Stimulated activated memory B cell treated with anti-CD40 and anti-IgM and Interleukin-4, amounts not matched to agents 10 μg/mL and 1 μg/mL and 100 μg/mL, for 72 hours (primary cell): Measurements from ENCODE around the gene ABLIM2.

ENCODE experiments used
- ATAC-seq: fragments of 150-1000 bp; cut with Tn5 transposase; 2 replicates; pipeline ENCODE4 v1.10.0; 2021
- H3K27ac Mint-ChIP-seq: one replicate; pipeline ENCODE4 v1.8.0; 2022; ENCODE audit warnings: mild to moderate bottlenecking, mixed read lengths
- H3K27me3 Mint-ChIP-seq: one replicate; pipeline ENCODE4 v1.8.0; 2022; ENCODE audit warnings: mixed read lengths
- H3K36me3 Mint-ChIP-seq: one replicate; pipeline ENCODE4 v1.8.0; 2022; ENCODE audit warnings: mixed read lengths
- H3K4me1 Mint-ChIP-seq: one replicate; pipeline ENCODE4 v1.8.0; 2022; ENCODE audit warnings: mixed read lengths
- H3K4me3 Mint-ChIP-seq: one replicate; pipeline ENCODE4 v1.8.0; 2022; ENCODE audit warnings: mild to moderate bottlenecking, moderate library complexity, mixed read lengths
- H3K9me3 Mint-ChIP-seq: one replicate; pipeline ENCODE4 v1.8.0; 2022; ENCODE audit warnings: mixed read lengths

Gene ABLIM2

DNA sequence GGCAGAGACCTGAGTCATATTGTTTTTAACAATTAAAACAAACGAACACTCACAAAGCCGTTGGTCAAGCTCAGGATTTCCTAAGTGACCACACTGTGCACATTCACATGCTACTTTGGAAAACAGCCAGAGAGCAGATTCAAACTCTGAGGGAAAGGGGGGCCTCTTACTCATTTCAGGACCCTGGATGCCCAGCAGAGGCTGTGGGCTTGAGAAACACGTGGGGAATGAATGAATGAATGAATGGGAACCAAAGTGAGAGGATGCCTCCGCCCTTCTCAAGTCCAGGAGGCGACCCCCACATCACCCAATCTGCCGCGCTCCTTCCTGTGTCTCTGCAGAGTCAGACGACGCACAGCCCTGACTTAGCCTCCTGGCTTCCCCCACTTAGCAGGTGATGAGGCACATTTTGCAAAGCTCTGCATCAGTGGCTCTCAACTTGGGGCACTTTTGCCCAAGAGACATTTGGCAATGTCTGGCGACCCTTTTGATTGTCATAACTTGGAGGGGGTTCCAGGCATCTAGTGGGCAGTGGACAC lies 76.0 kb downstream of the ABLIM2 start:
- Mint-ChIP-seq H3K4me1 (peaks cover 15% of the 10 kb centered on the region), H3K36me3 (peaks cover 7% of the 10 kb centered on the region), H3K27me3 (no peaks in the 10 kb centered on the region), H3K4me3 (no peak overlapping the region), H3K27ac (no peak overlapping the region), H3K9me3 (no peaks in the 10 kb centered on the region)
- no peak for ATAC-seq

DNA sequence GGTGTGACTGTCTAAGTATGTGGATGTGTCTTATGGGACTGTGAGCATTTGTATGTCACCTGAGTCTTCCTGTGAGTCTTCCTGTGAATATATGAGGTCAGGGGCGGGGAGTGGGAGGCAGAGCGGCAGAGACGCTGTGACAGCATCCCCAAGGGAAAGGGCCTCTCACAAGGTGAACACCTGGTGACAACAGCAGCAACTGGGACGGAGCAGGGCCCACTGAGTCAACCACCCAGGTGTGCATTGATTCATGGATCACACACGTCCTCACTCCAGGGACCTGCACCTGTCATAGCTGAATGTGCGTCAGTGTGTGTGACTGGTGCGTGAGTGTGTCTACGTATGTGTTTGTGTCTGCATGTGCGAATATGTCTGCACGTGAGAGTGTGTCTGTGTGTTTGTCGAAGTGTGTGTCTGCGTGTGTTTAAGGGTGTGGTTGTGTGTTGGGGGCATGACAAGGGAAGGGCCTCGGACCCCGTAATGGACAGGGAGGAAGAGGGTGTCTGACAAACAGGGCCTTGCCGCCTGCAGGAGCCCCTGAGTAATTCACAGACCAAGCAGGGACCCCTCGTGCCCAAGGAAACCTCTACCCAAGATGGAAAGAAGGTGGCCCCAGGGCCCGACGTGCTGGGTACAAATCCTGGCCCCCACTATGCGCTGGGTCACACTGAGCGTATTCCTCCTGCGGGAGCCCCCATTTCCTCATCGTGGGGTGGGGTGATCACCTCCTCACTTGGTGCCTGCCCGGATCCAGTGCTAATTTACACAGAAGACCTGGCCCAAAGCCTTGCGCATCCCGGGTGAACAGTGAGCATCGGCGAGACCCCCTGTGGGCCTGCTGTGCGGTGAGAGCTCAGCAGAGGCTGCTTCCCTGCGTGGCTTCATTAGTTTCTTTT lies 76.7 kb downstream of the ABLIM2 start:
- no peak overlapping the region for H3K4me3 Mint-ChIP-seq
- no peak overlapping the region for H3K27ac Mint-ChIP-seq
- H3K4me1 Mint-ChIP-seq, result peaks cover 15% of the 10 kb centered on the region
- H3K27me3 Mint-ChIP-seq, result no peaks in the 10 kb centered on the region
- ATAC-seq, result no peak
- peaks cover 7% of the 10 kb centered on the region for H3K36me3 Mint-ChIP-seq
- no peaks in the 10 kb centered on the region for H3K9me3 Mint-ChIP-seq

DNA sequence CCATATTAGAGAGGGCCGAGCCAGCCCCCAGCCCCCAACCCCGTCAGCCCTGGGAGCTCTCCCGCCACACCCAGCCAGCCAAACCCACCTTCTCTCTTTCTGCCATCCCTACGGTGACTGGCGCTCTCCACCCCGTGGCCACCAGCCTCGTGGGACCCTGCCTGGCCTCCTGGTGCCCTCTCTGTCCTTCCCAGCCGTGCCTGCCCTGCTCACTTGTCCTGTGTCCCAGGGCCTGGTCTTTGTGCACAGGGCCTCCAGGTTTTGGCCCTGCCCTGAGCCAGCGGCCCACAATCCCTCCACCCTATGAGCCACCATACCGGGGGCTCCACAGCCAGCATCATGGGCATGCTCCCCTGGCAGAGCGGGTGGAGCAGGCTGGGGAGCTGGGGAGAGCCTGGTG lies 77.4 kb downstream of the ABLIM2 start:
- H3K4me1 Mint-ChIP-seq, result peaks cover 15% of the 10 kb centered on the region
- H3K27me3 Mint-ChIP-seq, result no peaks in the 10 kb centered on the region
- H3K36me3 Mint-ChIP-seq, result peaks cover 7% of the 10 kb centered on the region
- H3K4me3 Mint-ChIP-seq, result no peak overlapping the region
- H3K27ac Mint-ChIP-seq, result no peak overlapping the region
- ATAC-seq, result no peak
- no peaks in the 10 kb centered on the region for H3K9me3 Mint-ChIP-seq

DNA sequence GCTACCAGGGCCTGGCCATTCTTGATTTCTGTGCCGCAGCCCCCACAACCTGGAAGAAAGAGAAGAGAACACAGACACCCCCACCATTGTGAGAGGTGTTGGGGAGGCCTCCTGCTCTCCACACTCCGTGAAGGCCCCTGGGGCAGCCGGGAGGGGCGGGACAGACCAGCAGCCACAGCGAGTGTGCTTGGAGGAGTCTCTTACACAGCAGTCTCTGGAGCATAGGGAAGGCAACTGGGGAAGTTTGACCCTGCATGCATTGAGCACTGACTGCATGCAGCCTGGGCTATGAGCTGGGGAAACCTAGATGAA lies 77.9 kb downstream of the ABLIM2 start:
- Mint-ChIP-seq H3K27me3 (peaks cover 3% of the 10 kb centered on the region), H3K4me1 (peaks cover 12% of the 10 kb centered on the region), H3K4me3 (no peak overlapping the region), H3K27ac (no peak overlapping the region), H3K36me3 (peaks cover 7% of the 10 kb centered on the region), H3K9me3 (no peaks in the 10 kb centered on the region)
- ATAC-seq, result no peak

GRCh38 chr4:8079916-8080753 lies 78.5 kb downstream of the ABLIM2 start:
- H3K4me1 Mint-ChIP-seq, result peaks cover 11% of the 10 kb centered on the region
- H3K9me3 Mint-ChIP-seq, result no peaks in the 10 kb centered on the region
- H3K27me3 Mint-ChIP-seq, result peaks cover 9% of the 10 kb centered on the region
- H3K4me3 Mint-ChIP-seq, result no peak overlapping the region
- ATAC-seq, result no peak
- peaks cover 10% of the 10 kb centered on the region for H3K36me3 Mint-ChIP-seq
- no peak overlapping the region for H3K27ac Mint-ChIP-seq

DNA sequence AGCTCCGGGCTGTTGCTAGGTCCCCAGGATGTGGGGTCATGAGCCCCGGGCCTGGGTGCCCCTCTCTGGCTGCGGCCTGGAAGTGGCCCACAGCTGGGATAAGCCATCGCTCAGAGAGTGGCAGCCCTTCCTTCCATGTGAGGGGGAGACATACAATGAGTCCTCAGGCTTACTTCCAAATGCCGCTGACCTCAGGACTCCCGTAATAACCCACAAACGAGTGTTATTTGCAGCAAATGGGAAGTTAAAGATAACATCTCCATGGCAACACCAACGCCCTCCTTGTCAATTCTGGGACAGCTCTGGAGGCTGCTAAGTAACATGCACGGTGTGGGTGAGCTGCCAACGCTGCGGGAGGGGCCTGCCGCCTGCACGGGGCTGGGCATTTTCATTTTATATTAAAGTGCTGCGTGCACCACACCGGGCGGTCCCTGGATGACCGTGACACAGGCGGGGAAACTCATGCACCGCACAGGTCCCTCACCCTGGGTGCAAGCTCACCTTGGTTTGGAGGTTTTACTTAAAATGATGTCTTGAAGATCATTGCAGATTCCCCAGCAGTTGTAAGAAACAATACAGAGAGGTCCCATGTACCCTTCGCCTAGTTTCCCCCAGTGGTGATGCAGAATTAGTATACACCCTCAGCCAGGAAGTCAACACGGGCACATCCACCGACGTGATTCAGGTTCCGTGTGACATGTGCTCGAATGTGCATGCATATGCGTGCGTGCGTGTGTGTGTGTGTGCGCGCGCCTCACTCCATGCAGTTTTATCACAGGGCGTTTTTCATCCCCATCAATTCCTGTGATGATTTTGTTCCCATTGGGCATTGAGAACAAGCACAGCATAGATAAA lies 79.4 kb downstream of the ABLIM2 start:
- peaks cover 14% of the 10 kb centered on the region for H3K36me3 Mint-ChIP-seq
- ATAC-seq, result no peak
- H3K4me1 Mint-ChIP-seq, result peaks cover 11% of the 10 kb centered on the region
- H3K27ac Mint-ChIP-seq, result no peak overlapping the region
- no peak overlapping the region for H3K4me3 Mint-ChIP-seq
- H3K27me3 Mint-ChIP-seq, result peaks cover 11% of the 10 kb centered on the region
- H3K9me3 Mint-ChIP-seq, result no peaks in the 10 kb centered on the region

- Mint-ChIP-seq H3K4me3 (no peak overlapping the region), H3K4me1 (peaks cover 11% of the 10 kb centered on the region)
- ATAC-seq, result no peak
Measured at GRCh38 chr4:8078610-8079015, 80.0 kb downstream of the ABLIM2 start.

GRCh38 chr4:8078109-8078494 lies 80.5 kb downstream of the ABLIM2 start:
- no peak overlapping the region for H3K27ac Mint-ChIP-seq
- H3K27me3 Mint-ChIP-seq, result peaks cover 12% of the 10 kb centered on the region
- no peak for ATAC-seq
- H3K36me3 Mint-ChIP-seq, result peaks cover 16% of the 10 kb centered on the region
- H3K4me1 Mint-ChIP-seq, result peaks cover 11% of the 10 kb centered on the region
- H3K9me3 Mint-ChIP-seq, result no peaks in the 10 kb centered on the region
- H3K4me3 Mint-ChIP-seq, result no peak overlapping the region

More at GRCh38 chr4:8078610-8079015, 80.0 kb downstream of the ABLIM2 start:
- Mint-ChIP-seq H3K27me3 (peaks cover 11% of the 10 kb centered on the region), H3K36me3 (peaks cover 14% of the 10 kb centered on the region), H3K9me3 (no peaks in the 10 kb centered on the region), H3K27ac (no peak overlapping the region)

DNA sequence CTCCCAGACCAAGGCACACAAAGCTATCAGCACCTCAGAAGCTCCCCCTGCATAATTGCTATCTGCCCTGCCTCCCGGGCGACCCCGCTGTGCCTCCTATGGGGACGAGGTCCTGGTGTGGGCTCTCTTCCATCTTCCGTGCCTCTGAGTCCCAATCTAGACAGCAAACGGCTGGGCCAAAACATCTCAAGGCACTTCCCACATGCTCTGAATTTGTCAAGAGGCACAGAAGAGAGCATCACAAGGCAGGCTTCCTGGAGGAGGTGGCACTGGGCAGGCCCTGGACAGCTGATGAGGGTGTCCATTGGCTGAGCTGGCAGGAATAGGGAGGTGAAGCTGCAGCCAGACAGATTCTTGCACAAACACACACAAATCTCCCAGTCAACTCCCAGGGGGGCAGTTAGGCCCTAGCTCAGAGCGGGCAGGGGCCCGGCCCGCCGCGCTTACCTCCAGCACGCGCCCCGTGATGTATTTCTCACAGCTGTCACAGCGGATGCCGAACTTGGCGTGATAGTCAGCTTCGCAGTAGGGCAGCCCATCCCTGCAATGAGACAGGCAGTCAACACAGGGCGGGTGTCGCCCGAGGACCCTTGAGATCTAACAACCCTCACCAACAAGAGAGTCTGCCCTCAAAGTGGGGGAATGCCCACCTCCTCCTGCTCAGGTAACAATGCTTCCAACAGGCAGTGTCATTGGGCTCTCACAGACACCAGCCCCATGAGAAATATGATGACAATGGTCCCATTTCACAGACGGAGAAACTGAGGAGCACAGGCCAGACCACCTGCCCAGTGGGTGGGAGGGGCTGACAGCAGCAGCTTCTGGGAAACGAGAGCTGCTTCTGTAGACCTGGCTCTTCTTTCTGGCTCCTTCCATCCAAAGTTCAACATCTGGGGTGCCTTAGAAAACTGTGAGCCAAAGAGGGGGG lies 81.2 kb downstream of the ABLIM2 start:
- ATAC-seq, result no peak
- H3K36me3 Mint-ChIP-seq, result peaks cover 22% of the 10 kb centered on the region
- H3K27me3 Mint-ChIP-seq, result peaks cover 19% of the 10 kb centered on the region

DNA sequence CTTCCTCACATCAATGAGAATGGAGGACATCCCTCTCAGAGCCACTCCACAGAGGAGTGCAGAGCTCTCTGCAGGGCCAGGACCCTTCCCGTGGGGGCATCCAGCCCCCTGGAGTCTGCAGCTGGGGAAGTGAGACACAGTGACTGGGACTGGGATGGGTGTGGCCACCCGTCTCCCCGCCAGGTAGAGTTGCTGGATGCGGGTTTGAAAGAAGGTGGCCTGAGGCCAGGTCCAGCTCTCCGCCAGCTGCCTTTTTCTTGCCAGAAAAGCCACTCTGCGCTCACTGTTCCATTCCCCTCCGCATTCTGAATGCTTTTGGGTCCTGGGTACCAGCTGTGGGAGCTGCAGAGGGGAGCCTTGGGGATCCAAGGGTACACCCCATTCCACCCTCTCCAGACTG lies 82.6 kb downstream of the ABLIM2 start:
- H3K9me3 Mint-ChIP-seq, result no peaks in the 10 kb centered on the region
- peaks cover 11% of the 10 kb centered on the region for H3K4me1 Mint-ChIP-seq
- ATAC-seq, result no peak
- H3K27ac Mint-ChIP-seq, result no peak overlapping the region
- H3K27me3 Mint-ChIP-seq, result peaks cover 23% of the 10 kb centered on the region
- H3K36me3 Mint-ChIP-seq, result peaks cover 25% of the 10 kb centered on the region
- H3K4me3 Mint-ChIP-seq, result no peak overlapping the region

More for the DNA sequence above, 81.2 kb downstream of the ABLIM2 start:
- Mint-ChIP-seq H3K4me3 (no peak overlapping the region), H3K9me3 (no peaks in the 10 kb centered on the region), H3K27ac (no peak overlapping the region), H3K4me1 (peaks cover 11% of the 10 kb centered on the region)

GRCh38 chr4:8073206-8073863 lies 85.3 kb downstream of the ABLIM2 start:
- H3K4me3 Mint-ChIP-seq, result no peak overlapping the region
- H3K27me3 Mint-ChIP-seq, result peaks cover 23% of the 10 kb centered on the region
- no peaks in the 10 kb centered on the region for H3K4me1 Mint-ChIP-seq
- no peak overlapping the region for H3K27ac Mint-ChIP-seq
- ATAC-seq, result no peak
- H3K9me3 Mint-ChIP-seq, result no peaks in the 10 kb centered on the region
- peaks cover 17% of the 10 kb centered on the region for H3K36me3 Mint-ChIP-seq

GRCh38 chr4:8072235-8072968 lies 86.2 kb downstream of the ABLIM2 start:
- no peak overlapping the region for H3K27ac Mint-ChIP-seq
- peaks cover 23% of the 10 kb centered on the region for H3K27me3 Mint-ChIP-seq
- H3K36me3 Mint-ChIP-seq, result peaks cover 17% of the 10 kb centered on the region
- ATAC-seq, result no peak
- no peaks in the 10 kb centered on the region for H3K4me1 Mint-ChIP-seq
- no peak overlapping the region for H3K4me3 Mint-ChIP-seq
- H3K9me3 Mint-ChIP-seq, result no peaks in the 10 kb centered on the region

DNA sequence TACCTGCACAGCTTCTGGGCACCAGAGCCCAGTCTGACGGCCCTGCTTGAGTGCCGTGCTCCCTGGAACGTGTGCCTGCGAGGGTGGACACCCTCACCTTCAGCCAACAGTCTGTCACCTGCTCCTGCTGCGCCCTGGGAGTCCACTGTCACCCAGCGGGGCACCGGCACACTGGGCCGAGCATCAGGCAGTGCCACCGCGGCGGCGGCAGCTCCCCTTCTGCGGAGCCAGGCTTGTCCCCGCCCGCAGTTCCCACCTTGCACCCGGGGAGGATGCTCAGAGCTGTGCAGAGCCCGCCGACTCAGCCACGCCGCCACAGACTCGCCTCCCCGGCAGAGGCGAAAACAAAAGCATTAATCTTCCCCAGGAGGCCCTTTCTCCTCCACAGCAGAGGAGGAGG lies 86.8 kb downstream of the ABLIM2 start:
- Mint-ChIP-seq H3K27me3 (peaks cover 23% of the 10 kb centered on the region), H3K4me1 (no peaks in the 10 kb centered on the region), H3K4me3 (no peak overlapping the region), H3K36me3 (peaks cover 17% of the 10 kb centered on the region), H3K9me3 (no peaks in the 10 kb centered on the region), H3K27ac (no peak overlapping the region)
- ATAC-seq, result no peak
